Keratinocyte (primary cell): Measurements from ENCODE around the gene CLDN1. TPM values are rescaled to one million over a fixed set of nuclear protein-coding genes. Genes with fewer than 3 reads are reported as not detected.

Source experiments
- DNase-seq: peaks from one replicate; pipeline ENCODE4 v3.0.0-alpha.2; 2011; ENCODE audit warnings: low read depth, missing footprints, low spot score
- FAIRE-seq: peaks from 2 replicates; lab custom pipeline; 2011; peaks lifted over from hg19 to GRCh38; lab: Jason Lieb, UNC
- H2AFZ ChIP-seq: 2 replicates; pipeline ENCODE4 v1.6.0; 2012; ENCODE audit warnings: low read length, control low read depth, inconsistent platforms; ENCODE audit not compliant: control insufficient read depth
- H3K27ac ChIP-seq: 2 replicates; pipeline ENCODE4 v1.5.1; 2011; ENCODE audit warnings: low read length; ENCODE audit not compliant: control insufficient read depth, insufficient read depth
- H3K27me3 ChIP-seq: 3 replicates; pipeline ENCODE4 v1.6.0; 2011; ENCODE audit warnings: low read length; ENCODE audit not compliant: control insufficient read depth, insufficient read depth; ENCODE audit errors: extremely low read depth
- H3K36me3 ChIP-seq, 2 experiments: 2 replicates in 1 of 2; 3 replicates in 1 of 2; pipeline ENCODE4 v1.5.1; 2011; ENCODE audit warnings: low read length in 2 of 2, mild to moderate bottlenecking in 1 of 2; ENCODE audit not compliant: control insufficient read depth in 2 of 2, insufficient read depth in 2 of 2; ENCODE audit errors: extremely low read depth in 1 of 2
- H3K4me1 ChIP-seq: 3 replicates; pipeline ENCODE4 v1.5.1; 2011; ENCODE audit warnings: low read length; ENCODE audit not compliant: control insufficient read depth, insufficient read depth; ENCODE audit errors: extremely low read depth
- H3K4me2 ChIP-seq: 3 replicates; pipeline ENCODE4 v1.6.0; 2011; ENCODE audit warnings: low read depth, low read length; ENCODE audit not compliant: control insufficient read depth, insufficient read depth; ENCODE audit errors: extremely low read depth
- H3K4me3 ChIP-seq, 3 experiments: fragments of 200-600 bp in 1 of 3; sonication (generic) in 1 of 3; 2 replicates in 2 of 3; 3 replicates in 1 of 3; pipeline ENCODE4 v1.5.1; 2011 to 2016; ENCODE audit warnings: low read length in 3 of 3, mild to moderate bottlenecking in 3 of 3, control low read depth in 2 of 3, inconsistent platforms in 1 of 3, low read depth in 1 of 3, mixed read lengths in 1 of 3, mixed run types in 1 of 3, moderate library complexity in 1 of 3; ENCODE audit not compliant: control insufficient read depth in 2 of 3, insufficient read depth in 2 of 3; ENCODE audit errors: extremely low read depth in 1 of 3
- H3K79me2 ChIP-seq: 2 replicates; pipeline ENCODE4 v1.6.0; 2012; ENCODE audit warnings: low read length; ENCODE audit not compliant: control insufficient read depth, insufficient read depth
- H3K9ac ChIP-seq: 3 replicates; pipeline ENCODE4 v1.6.0; 2011; ENCODE audit warnings: low read length; ENCODE audit not compliant: control insufficient read depth, insufficient read depth; ENCODE audit errors: extremely low read depth
- H3K9me1 ChIP-seq: 3 replicates; pipeline ENCODE4 v1.6.0; 2011; ENCODE audit warnings: low read length; ENCODE audit not compliant: control insufficient read depth, insufficient read depth; ENCODE audit errors: extremely low read depth
- H3K9me3 ChIP-seq: 2 replicates; pipeline ENCODE4 v1.5.1; 2012; ENCODE audit warnings: low read depth, low read length; ENCODE audit not compliant: control insufficient read depth
- H4K20me1 ChIP-seq: 3 replicates; pipeline ENCODE4 v1.6.0; 2011; ENCODE audit warnings: low read length; ENCODE audit not compliant: control insufficient read depth, insufficient read depth; ENCODE audit errors: extremely low read depth
- CTCF ChIP-seq, 3 experiments: IDR thresholded peaks in 1 of 3; conservative IDR thresholded peaks in 1 of 3; optimal IDR thresholded peaks in 1 of 3; 2 replicates in 2 of 3; 3 replicates in 1 of 3; pipeline versions ENCODE3 to v1.5.1; 2011; ENCODE audit warnings: low read length in 3 of 3, mild to moderate bottlenecking in 3 of 3, moderate library complexity in 2 of 3, control low read depth in 1 of 3, inconsistent platforms in 1 of 3; ENCODE audit not compliant: insufficient read depth in 2 of 3; ENCODE audit errors: extremely low read depth in 1 of 3
- EZH2 ChIP-seq: IDR thresholded peaks from one replicate; pipeline ENCODE4 v1.6.1; 2012; ENCODE audit warnings: inconsistent platforms, mild to moderate bottlenecking, low read length, moderate library complexity
- dilution Hi-C: fragments of 300-500 bp; cut with MboI; formaldehyde crosslinking; loops from one replicate; pipeline ENCODE4 v1.7.0; 2020; ENCODE audit warnings: low sequenced_read_pairs; ENCODE audit not compliant: extremely low pct_ligation_motif_present
- polyA plus RNA-seq, 5 experiments: library from polyadenylated mRNA; depleted of rRNA in 3 of 5; stranded (reverse) in 3 of 5; stranded (forward) in 1 of 5; unstranded in 1 of 5; fragments of >200 nt; gene quantifications; 1 replicate in 1 of 5; 2 replicates in 3 of 5; 3 replicates in 1 of 5; pipeline versions ENCODE4 v1.2.1 to v1.2.3, GENCODE V29; 2011 to 2012; ENCODE audit warnings: missing spikeins in 2 of 5, low read depth in 1 of 5, low replicate concordance in 1 of 5

Gene CLDN1
- polyA plus RNA-seq, 1 donor (not counting 4 experiments of a cell fraction or from before 2014, with no cell fraction given) = 218 TPM

- Histone ChIP-seq H3K36me3 (no peaks in the 10 kb centered on the region), H3K9ac (no peak overlapping the region), H3K27me3 (no peaks in the 10 kb centered on the region), H3K9me1 (no peaks in the 10 kb centered on the region), H3K4me1 (no peaks in the 10 kb centered on the region), H2AFZ (no peak overlapping the region), H3K79me2 (no peaks in the 10 kb centered on the region), H3K4me2 (no peak overlapping the region), H3K4me3 (no peak overlapping the region), H3K27ac (no peak overlapping the region), H3K9me3 (no peaks in the 10 kb centered on the region), H4K20me1 (no peaks in the 10 kb centered on the region)
- DNase-seq (no peak), FAIRE-seq (no peak)
- TF ChIP-seq CTCF (optimal IDR thresholded peaks at IDR 0.05 in 1 of 3, IDR thresholded peaks at IDR 0.05 in 1 of 3, conservative IDR thresholded peaks at IDR 0.05 in 1 of 3; ENCODE audit: extremely low read depth in 1 of 3, insufficient read depth in 2 of 3, low read length in 3 of 3) (no peak), EZH2 (no peak)
- dilution Hi-C loops = no loop called here
Measured at GRCh38 chr3:190291994-190292584, 30.2 kb downstream of the CLDN1 start.

GRCh38 chr3:190289989-190290388 lies 32.3 kb downstream of the CLDN1 start:
- H3K9me3 ChIP-seq = peaks cover 2% of the 10 kb centered on the region
- H3K4me1 ChIP-seq = no peaks in the 10 kb centered on the region
- H3K9ac ChIP-seq = no peak overlapping the region
- no peak overlapping the region for H3K4me2 ChIP-seq
- no peak for DNase-seq
- no peak overlapping the region for H2AFZ ChIP-seq
- H4K20me1 ChIP-seq = no peaks in the 10 kb centered on the region
- no peak for TF ChIP-seq CTCF (optimal IDR thresholded peaks at IDR 0.05 in 1 of 3, IDR thresholded peaks at IDR 0.05 in 1 of 3, conservative IDR thresholded peaks at IDR 0.05 in 1 of 3; ENCODE audit: extremely low read depth in 1 of 3, insufficient read depth in 2 of 3, low read length in 3 of 3)
- no peak for TF ChIP-seq EZH2
- no peaks in the 10 kb centered on the region for H3K27me3 ChIP-seq
- no peak overlapping the region for H3K4me3 ChIP-seq
- no peaks in the 10 kb centered on the region for H3K79me2 ChIP-seq
- dilution Hi-C loops = no loop called here
- no peaks in the 10 kb centered on the region for H3K36me3 ChIP-seq
- no peak overlapping the region for H3K27ac ChIP-seq
- no peak for FAIRE-seq
- no peaks in the 10 kb centered on the region for H3K9me1 ChIP-seq
